NCI-H345 treated with DMSO at 0.1 percent for 48 hours (cell line): ENCODE results near the gene RPL26.

ENCODE experiments used
- DNase-seq: peaks from one replicate; lab custom pipeline; 2025; ENCODE audit not compliant: unreplicated experiment; lab: John Stamatoyannopoulos, UW

Gene RPL26

GRCh38 chr17:8383143-8383822 lies at the start of gene RPL26:
TSS of gene RPL26 (minus strand) at chr17:8383193. CDS start at chr17:8382310, 883 bp downstream.
- peak; percentile 90 for DNase-seq

- no peak for DNase-seq
Measured at GRCh38 chr17:8430966-8431365, 48.0 kb upstream of the RPL26 start.

- DNase-seq: no peak
Measured at GRCh38 chr17:8426802-8427201, 43.8 kb upstream of the RPL26 start.

GRCh38 chr17:8426094-8426720 lies 43.2 kb upstream of the RPL26 start:
- no peak for DNase-seq

- DNase-seq: no peak
Measured at GRCh38 chr17:8421571-8421970, 38.6 kb upstream of the RPL26 start.

GRCh38 chr17:8420041-8420934 lies 37.3 kb upstream of the RPL26 start:
- DNase-seq: no peak

- DNase-seq: no peak
Measured at GRCh38 chr17:8419305-8419704, 36.3 kb upstream of the RPL26 start.

GRCh38 chr17:8418471-8418870 lies 35.5 kb upstream of the RPL26 start:
- DNase-seq: no peak

- DNase-seq: no peak
Measured at GRCh38 chr17:8417806-8418205, 34.8 kb upstream of the RPL26 start.

- no peak for DNase-seq
Measured at GRCh38 chr17:8413938-8414337, 30.9 kb upstream of the RPL26 start.

GRCh38 chr17:8413328-8413727 lies 30.3 kb upstream of the RPL26 start:
- DNase-seq: no peak

GRCh38 chr17:8412089-8412488 lies 29.1 kb upstream of the RPL26 start:
- DNase-seq: no peak

GRCh38 chr17:8410883-8411238 lies 27.9 kb upstream of the RPL26 start:
- DNase-seq: no peak

- peak; percentile 56 for DNase-seq
Measured at GRCh38 chr17:8409966-8410882, 27.2 kb upstream of the RPL26 start.

GRCh38 chr17:8408371-8408770 lies 25.4 kb upstream of the RPL26 start:
- no peak for DNase-seq

- DNase-seq: no peak
Measured at GRCh38 chr17:8406174-8406573, 23.2 kb upstream of the RPL26 start.

GRCh38 chr17:8405499-8406016 lies 22.6 kb upstream of the RPL26 start:
- no peak for DNase-seq

- no peak for DNase-seq
Measured at GRCh38 chr17:8402921-8403536, 20.0 kb upstream of the RPL26 start.

- no peak for DNase-seq
Measured at GRCh38 chr17:8401107-8401506, 18.1 kb upstream of the RPL26 start.

- no peak for DNase-seq
Measured at GRCh38 chr17:8398980-8399379, 16.0 kb upstream of the RPL26 start.
